GM12891 (cell line): ENCODE results near the gene CLDND1.

Experiments used
- POLR2A ChIP-seq: IDR thresholded peaks from 2 replicates; pipeline ENCODE4 v1.6.1; 2011; ENCODE audit warnings: low read depth, low read length, control low read depth
- POLR2AphosphoS5 ChIP-seq: IDR thresholded peaks from 2 replicates; pipeline ENCODE4 v1.6.1; 2011; ENCODE audit warnings: low read depth, low read length, control low read depth
- SPI1 ChIP-seq: IDR thresholded peaks from 2 replicates; pipeline ENCODE4 v1.6.1; 2011; ENCODE audit warnings: low read depth, low read length, control low read depth
- TAF1 ChIP-seq: IDR thresholded peaks from 2 replicates; pipeline ENCODE4 v1.6.1; 2011; ENCODE audit warnings: low read depth, low read length, control low read depth

DNA sequence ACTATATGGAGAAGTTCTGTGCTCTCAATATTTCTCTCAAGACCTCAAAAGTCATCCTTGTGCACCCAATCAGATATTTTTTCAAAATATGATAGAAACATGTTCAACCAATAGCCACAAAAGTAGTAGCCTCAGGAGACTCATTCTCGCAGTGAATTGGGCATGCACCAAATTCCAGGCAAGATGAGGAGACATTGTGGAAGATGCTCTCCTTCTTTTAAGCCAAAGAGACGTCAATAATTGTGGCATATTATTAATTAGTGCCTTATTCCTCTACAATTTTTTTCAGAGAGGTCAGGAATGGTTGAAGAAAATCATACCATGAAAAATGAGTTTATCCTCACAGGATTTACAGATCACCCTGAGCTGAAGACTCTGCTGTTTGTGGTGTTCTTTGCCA lies 25.3 kb downstream of the CLDND1 start, which contains the start of gene OR5K2:
- TF ChIP-seq POLR2A (no peak), POLR2AphosphoS5 (no peak), TAF1 (no peak), SPI1 (no peak)
